GM23338 (cell line): ENCODE data around the gene HCFC1.
A peak's percentile ranks its signal among the peaks of the same experiment; 100 is the strongest.

Experiments used
- CREB1 ChIP-seq: fragments of 250-450 bp; sonication (Bioruptor Pico); IDR thresholded peaks from 2 replicates; pipeline ENCODE4 v1.5.0; 2020; ENCODE audit warnings: low read depth, mild to moderate bottlenecking, moderate library complexity
- EZH2 ChIP-seq: fragments of 200-600 bp; sonication (generic); IDR thresholded peaks from one replicate; pipeline ENCODE4 v1.8.0; 2017; ENCODE audit warnings: antibody characterized with exemption, mild to moderate bottlenecking, low read depth; ENCODE audit not compliant: unreplicated experiment
- EZH2phosphoT487 ChIP-seq: fragments of 200-600 bp; sonication (generic); IDR thresholded peaks from one replicate; pipeline ENCODE4 v1.8.1; 2018; ENCODE audit warnings: antibody characterized with exemption; ENCODE audit not compliant: unreplicated experiment
- JUNB ChIP-seq: IDR thresholded peaks from one replicate; pipeline ENCODE4 v1.6.1; 2016; ENCODE audit warnings: antibody characterized with exemption; ENCODE audit not compliant: unreplicated experiment
- NANOG ChIP-seq: IDR thresholded peaks from 2 replicates; pipeline ENCODE4 v1.6.1; 2016; ENCODE audit warnings: antibody characterized with exemption, borderline replicate concordance
- POLR2AphosphoS5 ChIP-seq: IDR thresholded peaks from 2 replicates; pipeline ENCODE4 v1.6.1; 2016; ENCODE audit warnings: antibody characterized with exemption, low read depth
- STAT1 ChIP-seq: IDR thresholded peaks from one replicate; pipeline ENCODE4 v1.6.1; 2016; ENCODE audit warnings: antibody characterized with exemption; ENCODE audit not compliant: unreplicated experiment
- ZNF114 ChIP-seq: fragments of 250-450 bp; sonication (Bioruptor Pico); IDR thresholded peaks from 2 replicates; pipeline ENCODE4 v1.5.0; 2020; ENCODE audit warnings: mild to moderate bottlenecking, moderate library complexity
- ZNF331 ChIP-seq: fragments of 250-450 bp; sonication (Bioruptor Pico); IDR thresholded peaks from 2 replicates; pipeline ENCODE4 v1.5.0; 2020; ENCODE audit warnings: low read depth, mild to moderate bottlenecking, moderate library complexity
- TF ChIP-seq, protein P1 (sequence below): IDR thresholded peaks from one replicate; pipeline ENCODE4 v1.6.1; 2018; ENCODE audit warnings: antibody characterized with exemption; ENCODE audit not compliant: unreplicated experiment
- TF ChIP-seq, protein P2 (sequence below), 2 experiments: fragments of 200-600 bp in 1 of 2; sonication (generic) in 1 of 2; conservative IDR thresholded peaks; 2 replicates each; pipeline versions ENCODE4 v1.5.1 to v1.6.1; 2016 to 2017; ENCODE audit warnings: antibody characterized with exemption in 2 of 2, low read depth in 2 of 2, mild to moderate bottlenecking in 2 of 2, moderate library complexity in 1 of 2
- TF ChIP-seq, protein P3 (sequence below): fragments of 250-450 bp; sonication (Bioruptor Pico); IDR thresholded peaks from 2 replicates; pipeline ENCODE4 v1.5.0; 2020; ENCODE audit warnings: mild to moderate bottlenecking, moderate library complexity

DNA sequence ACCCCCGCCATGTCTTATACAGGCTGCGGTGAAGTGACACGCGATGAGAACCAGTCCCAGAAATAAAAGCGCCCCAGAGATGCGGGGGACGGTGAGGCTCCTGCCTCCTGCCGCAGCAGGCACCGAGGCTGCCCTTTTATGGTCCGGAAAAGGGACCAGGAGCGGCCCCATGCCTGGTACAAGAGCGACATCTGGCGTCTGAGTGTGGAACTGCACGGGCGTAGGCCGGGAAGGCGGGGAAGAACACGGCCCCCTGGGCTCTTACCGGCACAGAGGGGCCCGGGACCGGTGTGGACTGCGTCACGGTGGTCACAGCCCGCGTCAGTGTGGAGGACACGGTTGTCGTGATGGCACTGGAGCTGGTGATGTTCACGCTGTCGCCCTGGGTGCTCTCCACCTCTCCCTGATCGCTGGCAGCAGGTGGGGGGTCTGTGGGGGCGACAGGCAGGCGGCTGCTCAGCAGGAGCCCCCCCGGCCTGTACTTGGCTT lies 18.2 kb downstream of the HCFC1 start:
- TF ChIP-seq, protein P1, sequence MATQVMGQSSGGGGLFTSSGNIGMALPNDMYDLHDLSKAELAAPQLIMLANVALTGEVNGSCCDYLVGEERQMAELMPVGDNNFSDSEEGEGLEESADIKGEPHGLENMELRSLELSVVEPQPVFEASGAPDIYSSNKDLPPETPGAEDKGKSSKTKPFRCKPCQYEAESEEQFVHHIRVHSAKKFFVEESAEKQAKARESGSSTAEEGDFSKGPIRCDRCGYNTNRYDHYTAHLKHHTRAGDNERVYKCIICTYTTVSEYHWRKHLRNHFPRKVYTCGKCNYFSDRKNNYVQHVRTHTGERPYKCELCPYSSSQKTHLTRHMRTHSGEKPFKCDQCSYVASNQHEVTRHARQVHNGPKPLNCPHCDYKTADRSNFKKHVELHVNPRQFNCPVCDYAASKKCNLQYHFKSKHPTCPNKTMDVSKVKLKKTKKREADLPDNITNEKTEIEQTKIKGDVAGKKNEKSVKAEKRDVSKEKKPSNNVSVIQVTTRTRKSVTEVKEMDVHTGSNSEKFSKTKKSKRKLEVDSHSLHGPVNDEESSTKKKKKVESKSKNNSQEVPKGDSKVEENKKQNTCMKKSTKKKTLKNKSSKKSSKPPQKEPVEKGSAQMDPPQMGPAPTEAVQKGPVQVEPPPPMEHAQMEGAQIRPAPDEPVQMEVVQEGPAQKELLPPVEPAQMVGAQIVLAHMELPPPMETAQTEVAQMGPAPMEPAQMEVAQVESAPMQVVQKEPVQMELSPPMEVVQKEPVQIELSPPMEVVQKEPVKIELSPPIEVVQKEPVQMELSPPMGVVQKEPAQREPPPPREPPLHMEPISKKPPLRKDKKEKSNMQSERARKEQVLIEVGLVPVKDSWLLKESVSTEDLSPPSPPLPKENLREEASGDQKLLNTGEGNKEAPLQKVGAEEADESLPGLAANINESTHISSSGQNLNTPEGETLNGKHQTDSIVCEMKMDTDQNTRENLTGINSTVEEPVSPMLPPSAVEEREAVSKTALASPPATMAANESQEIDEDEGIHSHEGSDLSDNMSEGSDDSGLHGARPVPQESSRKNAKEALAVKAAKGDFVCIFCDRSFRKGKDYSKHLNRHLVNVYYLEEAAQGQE = no peak
- TF ChIP-seq NANOG (no peak), EZH2phosphoT487 (no peak), ZNF331 (no peak), POLR2AphosphoS5 (no peak), CREB1 (CRISPR knock-in tag) (no peak), ZNF114 (CRISPR knock-in tag) (no peak), EZH2 (no peak), JUNB (no peak), STAT1 (no peak)
- TF ChIP-seq, protein P2, sequence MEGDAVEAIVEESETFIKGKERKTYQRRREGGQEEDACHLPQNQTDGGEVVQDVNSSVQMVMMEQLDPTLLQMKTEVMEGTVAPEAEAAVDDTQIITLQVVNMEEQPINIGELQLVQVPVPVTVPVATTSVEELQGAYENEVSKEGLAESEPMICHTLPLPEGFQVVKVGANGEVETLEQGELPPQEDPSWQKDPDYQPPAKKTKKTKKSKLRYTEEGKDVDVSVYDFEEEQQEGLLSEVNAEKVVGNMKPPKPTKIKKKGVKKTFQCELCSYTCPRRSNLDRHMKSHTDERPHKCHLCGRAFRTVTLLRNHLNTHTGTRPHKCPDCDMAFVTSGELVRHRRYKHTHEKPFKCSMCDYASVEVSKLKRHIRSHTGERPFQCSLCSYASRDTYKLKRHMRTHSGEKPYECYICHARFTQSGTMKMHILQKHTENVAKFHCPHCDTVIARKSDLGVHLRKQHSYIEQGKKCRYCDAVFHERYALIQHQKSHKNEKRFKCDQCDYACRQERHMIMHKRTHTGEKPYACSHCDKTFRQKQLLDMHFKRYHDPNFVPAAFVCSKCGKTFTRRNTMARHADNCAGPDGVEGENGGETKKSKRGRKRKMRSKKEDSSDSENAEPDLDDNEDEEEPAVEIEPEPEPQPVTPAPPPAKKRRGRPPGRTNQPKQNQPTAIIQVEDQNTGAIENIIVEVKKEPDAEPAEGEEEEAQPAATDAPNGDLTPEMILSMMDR (conservative IDR thresholded peaks at IDR 0.05; ENCODE audit: low read depth in 2 of 2) = peak; percentile 67 to 85
- TF ChIP-seq, protein P3, sequence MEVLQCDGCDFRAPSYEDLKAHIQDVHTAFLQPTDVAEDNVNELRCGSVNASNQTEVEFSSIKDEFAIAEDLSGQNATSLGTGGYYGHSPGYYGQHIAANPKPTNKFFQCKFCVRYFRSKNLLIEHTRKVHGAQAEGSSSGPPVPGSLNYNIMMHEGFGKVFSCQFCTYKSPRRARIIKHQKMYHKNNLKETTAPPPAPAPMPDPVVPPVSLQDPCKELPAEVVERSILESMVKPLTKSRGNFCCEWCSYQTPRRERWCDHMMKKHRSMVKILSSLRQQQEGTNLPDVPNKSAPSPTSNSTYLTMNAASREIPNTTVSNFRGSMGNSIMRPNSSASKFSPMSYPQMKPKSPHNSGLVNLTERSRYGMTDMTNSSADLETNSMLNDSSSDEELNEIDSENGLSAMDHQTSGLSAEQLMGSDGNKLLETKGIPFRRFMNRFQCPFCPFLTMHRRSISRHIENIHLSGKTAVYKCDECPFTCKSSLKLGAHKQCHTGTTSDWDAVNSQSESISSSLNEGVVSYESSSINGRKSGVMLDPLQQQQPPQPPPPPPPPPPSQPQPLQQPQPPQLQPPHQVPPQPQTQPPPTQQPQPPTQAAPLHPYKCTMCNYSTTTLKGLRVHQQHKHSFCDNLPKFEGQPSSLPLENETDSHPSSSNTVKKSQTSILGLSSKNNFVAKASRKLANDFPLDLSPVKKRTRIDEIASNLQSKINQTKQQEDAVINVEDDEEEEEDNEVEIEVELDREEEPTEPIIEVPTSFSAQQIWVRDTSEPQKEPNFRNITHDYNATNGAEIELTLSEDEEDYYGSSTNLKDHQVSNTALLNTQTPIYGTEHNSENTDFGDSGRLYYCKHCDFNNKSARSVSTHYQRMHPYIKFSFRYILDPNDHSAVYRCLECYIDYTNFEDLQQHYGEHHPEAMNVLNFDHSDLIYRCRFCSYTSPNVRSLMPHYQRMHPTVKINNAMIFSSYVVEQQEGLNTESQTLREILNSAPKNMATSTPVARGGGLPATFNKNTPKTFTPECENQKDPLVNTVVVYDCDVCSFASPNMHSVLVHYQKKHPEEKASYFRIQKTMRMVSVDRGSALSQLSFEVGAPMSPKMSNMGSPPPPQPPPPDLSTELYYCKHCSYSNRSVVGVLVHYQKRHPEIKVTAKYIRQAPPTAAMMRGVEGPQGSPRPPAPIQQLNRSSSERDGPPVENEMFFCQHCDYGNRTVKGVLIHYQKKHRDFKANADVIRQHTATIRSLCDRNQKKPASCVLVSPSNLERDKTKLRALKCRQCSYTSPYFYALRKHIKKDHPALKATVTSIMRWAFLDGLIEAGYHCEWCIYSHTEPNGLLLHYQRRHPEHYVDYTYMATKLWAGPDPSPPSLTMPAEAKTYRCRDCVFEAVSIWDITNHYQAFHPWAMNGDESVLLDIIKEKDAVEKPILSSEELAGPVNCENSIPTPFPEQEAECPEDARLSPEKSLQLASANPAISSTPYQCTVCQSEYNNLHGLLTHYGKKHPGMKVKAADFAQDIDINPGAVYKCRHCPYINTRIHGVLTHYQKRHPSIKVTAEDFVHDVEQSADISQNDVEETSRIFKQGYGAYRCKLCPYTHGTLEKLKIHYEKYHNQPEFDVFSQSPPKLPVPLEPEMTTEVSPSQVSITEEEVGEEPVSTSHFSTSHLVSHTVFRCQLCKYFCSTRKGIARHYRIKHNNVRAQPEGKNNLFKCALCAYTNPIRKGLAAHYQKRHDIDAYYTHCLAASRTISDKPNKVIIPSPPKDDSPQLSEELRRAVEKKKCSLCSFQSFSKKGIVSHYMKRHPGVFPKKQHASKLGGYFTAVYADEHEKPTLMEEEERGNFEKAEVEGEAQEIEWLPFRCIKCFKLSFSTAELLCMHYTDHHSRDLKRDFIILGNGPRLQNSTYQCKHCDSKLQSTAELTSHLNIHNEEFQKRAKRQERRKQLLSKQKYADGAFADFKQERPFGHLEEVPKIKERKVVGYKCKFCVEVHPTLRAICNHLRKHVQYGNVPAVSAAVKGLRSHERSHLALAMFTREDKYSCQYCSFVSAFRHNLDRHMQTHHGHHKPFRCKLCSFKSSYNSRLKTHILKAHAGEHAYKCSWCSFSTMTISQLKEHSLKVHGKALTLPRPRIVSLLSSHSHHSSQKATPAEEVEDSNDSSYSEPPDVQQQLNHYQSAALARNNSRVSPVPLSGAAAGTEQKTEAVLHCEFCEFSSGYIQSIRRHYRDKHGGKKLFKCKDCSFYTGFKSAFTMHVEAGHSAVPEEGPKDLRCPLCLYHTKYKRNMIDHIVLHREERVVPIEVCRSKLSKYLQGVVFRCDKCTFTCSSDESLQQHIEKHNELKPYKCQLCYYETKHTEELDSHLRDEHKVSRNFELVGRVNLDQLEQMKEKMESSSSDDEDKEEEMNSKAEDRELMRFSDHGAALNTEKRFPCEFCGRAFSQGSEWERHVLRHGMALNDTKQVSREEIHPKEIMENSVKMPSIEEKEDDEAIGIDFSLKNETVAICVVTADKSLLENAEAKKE (CRISPR knock-in tag) = no peak
